Gastroesophageal sphincter (tissue), 3 donors: ENCODE data around the gene OTUD6A.

Experiments
- CTCF ChIP-seq, 4 experiments: fragments of 200-600 bp in 2 of 4; fragments of 450-650 bp in 2 of 4; sonication (generic) in 1 of 4; IDR thresholded peaks; one replicate each; pipeline ENCODE4 v1.5.1; 2017 to 2019; ENCODE audit warnings: antibody characterized with exemption in 4 of 4, mild to moderate bottlenecking in 2 of 4, moderate library complexity in 2 of 4
- POLR2A ChIP-seq, 2 donors: fragments of 450-650 bp; IDR thresholded peaks; one replicate each; pipeline ENCODE4 v1.6.1; 2017; ENCODE audit warnings: antibody characterized with exemption in 2 of 2, mild to moderate bottlenecking in 2 of 2, moderate library complexity in 1 of 2

GRCh38 chrX:70012756-70013155, 49.5 kb upstream of the OTUD6A start:
- no peak for TF ChIP-seq CTCF (IDR thresholded peaks at IDR 0.05)
- no peak for TF ChIP-seq POLR2A (IDR thresholded peaks at IDR 0.05)
